ENCODE data around the gene CHAD. TPM values are rescaled to one million over a fixed set of nuclear protein-coding genes. Genes with fewer than 3 reads are reported as not detected.

The CHAD gene
- total and polyA plus RNA-seq, 2 donors (not counting 3 experiments of a cell fraction or from before 2014, with no cell fraction given) = not detected

- dilution Hi-C loops (cut with MboI; ENCODE audit: extremely low pct_ligation_motif_present, low sequenced_read_pairs) = no loop called here
These were observed 3.6 kb upstream of the CHAD start for GRCh38 chr17:50472286-50472685.

More at GRCh38 chr17:50472286-50472685, 3.6 kb upstream of the CHAD start:
- no peak overlapping the region for H3K4me2 ChIP-seq (ENCODE audit: insufficient read depth, low read length)
- TF ChIP-seq GATA2 (IDR thresholded peaks at IDR 0.05; ENCODE audit: insufficient read depth, insufficient read length, low read depth, low read length) (no peak), POLR2AphosphoS5 (IDR thresholded peaks at IDR 0.05; ENCODE audit: insufficient read depth, low read depth, low read length) (no peak), JUN (IDR thresholded peaks at IDR 0.05; ENCODE audit: borderline replicate concordance, insufficient read depth, insufficient read length, low read depth) (no peak), EZH2 (IDR thresholded peaks at IDR 0.05; ENCODE audit: borderline replicate concordance, low read depth, low read length, severe bottlenecking) (no peak), POLR2A (IDR thresholded peaks at IDR 0.05; ENCODE audit: low read depth, low read length) (no peak), MYC (IDR thresholded peaks at IDR 0.05; ENCODE audit: low read depth, low read length) (no peak), FOS (IDR thresholded peaks at IDR 0.05; ENCODE audit: borderline replicate concordance, insufficient read depth, low read length) (no peak)
- TF ChIP-seq, protein P1, sequence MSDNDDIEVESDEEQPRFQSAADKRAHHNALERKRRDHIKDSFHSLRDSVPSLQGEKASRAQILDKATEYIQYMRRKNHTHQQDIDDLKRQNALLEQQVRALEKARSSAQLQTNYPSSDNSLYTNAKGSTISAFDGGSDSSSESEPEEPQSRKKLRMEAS (IDR thresholded peaks at IDR 0.05; ENCODE audit: insufficient read depth, insufficient read length) = no peak
- TF ChIP-seq, protein P2, sequence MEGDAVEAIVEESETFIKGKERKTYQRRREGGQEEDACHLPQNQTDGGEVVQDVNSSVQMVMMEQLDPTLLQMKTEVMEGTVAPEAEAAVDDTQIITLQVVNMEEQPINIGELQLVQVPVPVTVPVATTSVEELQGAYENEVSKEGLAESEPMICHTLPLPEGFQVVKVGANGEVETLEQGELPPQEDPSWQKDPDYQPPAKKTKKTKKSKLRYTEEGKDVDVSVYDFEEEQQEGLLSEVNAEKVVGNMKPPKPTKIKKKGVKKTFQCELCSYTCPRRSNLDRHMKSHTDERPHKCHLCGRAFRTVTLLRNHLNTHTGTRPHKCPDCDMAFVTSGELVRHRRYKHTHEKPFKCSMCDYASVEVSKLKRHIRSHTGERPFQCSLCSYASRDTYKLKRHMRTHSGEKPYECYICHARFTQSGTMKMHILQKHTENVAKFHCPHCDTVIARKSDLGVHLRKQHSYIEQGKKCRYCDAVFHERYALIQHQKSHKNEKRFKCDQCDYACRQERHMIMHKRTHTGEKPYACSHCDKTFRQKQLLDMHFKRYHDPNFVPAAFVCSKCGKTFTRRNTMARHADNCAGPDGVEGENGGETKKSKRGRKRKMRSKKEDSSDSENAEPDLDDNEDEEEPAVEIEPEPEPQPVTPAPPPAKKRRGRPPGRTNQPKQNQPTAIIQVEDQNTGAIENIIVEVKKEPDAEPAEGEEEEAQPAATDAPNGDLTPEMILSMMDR (IDR thresholded peaks at IDR 0.05; ENCODE audit: extremely low read depth in 1 of 2, insufficient read depth in 1 of 2, low read depth in 1 of 2, low read length in 2 of 2) = no peak
- DNase-seq (ENCODE audit: low read depth, low spot score) = no peak
- H3K4me3 ChIP-seq (replicated peaks in 1 of 3; ENCODE audit: insufficient read depth in 1 of 3, low read depth in 1 of 3, low read length in 3 of 3) = no peak overlapping the region
- BruUV-seq (replicated peaks) = no TSS peak
- H3K36me3 ChIP-seq (ENCODE audit: control insufficient read depth in 2 of 2, extremely low read depth in 1 of 2, insufficient read depth in 2 of 2, low read length in 2 of 2) = no peaks in the 10 kb centered on the region
- H3K4me1 ChIP-seq (ENCODE audit: control insufficient read depth, extremely low read depth, insufficient read depth, low read length) = no peaks in the 10 kb centered on the region
- H2AFZ ChIP-seq (ENCODE audit: low read depth, low read length) = no peak overlapping the region
- POLR2A ChIA-PET = no interaction called here
- H3K9me3 ChIP-seq (replicated peaks; ENCODE audit: control insufficient read depth, insufficient read depth, low read length) = no peaks in the 10 kb centered on the region
- FAIRE-seq = no peak
- intact Hi-C loops (cut with micrococcal nuclease) = no loop called here
- CTCF ChIA-PET = interaction anchor here (0.7 to 1.5 kb wide), 2 partner anchors 14 to 46 kb away, joined by 3 to 5 read pairs; partner anchors contain the start of gene ACSF2
- no peak overlapping the region for H3K9ac ChIP-seq (replicated peaks; ENCODE audit: extremely low read depth, insufficient read depth, low read length)
- H4K20me1 ChIP-seq (replicated peaks; ENCODE audit: control insufficient read depth, extremely low read depth, insufficient read depth, low read length) = no peaks in the 10 kb centered on the region
- no peak overlapping the region for H3K27ac ChIP-seq (ENCODE audit: insufficient read depth, low read depth, low read length)
- peaks cover 24 to 43% of the 10 kb centered on the region in 2 experiments for H3K27me3 ChIP-seq (ENCODE audit: control insufficient read depth in 2 of 2, insufficient read depth in 2 of 2, low read length in 2 of 2)
- no peaks in the 10 kb centered on the region for H3K9me1 ChIP-seq (replicated peaks; ENCODE audit: control insufficient read depth, extremely low read depth, insufficient read depth, low read length)
- no peaks in the 10 kb centered on the region for H3K79me2 ChIP-seq (ENCODE audit: control insufficient read depth, insufficient read depth, low read length)
